HL-60 (cell line): ENCODE data around the gene SLC35F6.

Experiments
- CTCF ChIP-seq: IDR thresholded peaks from one replicate; pipeline ENCODE4 v1.5.1; 2011; ENCODE audit warnings: low read length, control low read depth, inconsistent platforms; ENCODE audit not compliant: insufficient read depth
- GABPA ChIP-seq: IDR thresholded peaks from 2 replicates; pipeline ENCODE4 v1.6.1; 2012; ENCODE audit warnings: low read depth
- POLR2AphosphoS5 ChIP-seq: IDR thresholded peaks from 2 replicates; pipeline ENCODE4 v1.6.1; 2012; ENCODE audit warnings: low read depth
- SPI1 ChIP-seq: IDR thresholded peaks from 2 replicates; pipeline ENCODE4 v1.6.1; 2012; ENCODE audit warnings: low read depth, mild to moderate bottlenecking, borderline replicate concordance

- TF ChIP-seq CTCF, result no peak
- TF ChIP-seq POLR2AphosphoS5, result no peak
- no peak for TF ChIP-seq SPI1
- no peak for TF ChIP-seq GABPA
These were observed 20.2 kb upstream of the SLC35F6 start for GRCh38 chr2:26743852-26744251.
